Stimulated activated CD8-positive, alpha-beta memory T cell treated with anti-CD3 and anti-CD28 coated beads, Interleukin-2, amount 100 ng/mL, for 48 hours (primary cell): ENCODE data around the gene ZNF155.

ENCODE experiments used
- DNase-seq, 2 donors: peaks; one replicate each; pipeline ENCODE4 v3.0.0-alpha.2; 2020; ENCODE audit warnings: low read depth in 2 of 2

ZNF155 gene

GRCh38 chr19:44003461-44004009 is 19.5 kb downstream of the ZNF155 start:
- no peak for DNase-seq

GRCh38 chr19:44005973-44006372 is 22.0 kb downstream of the ZNF155 start:
- DNase-seq, result no peak

GRCh38 chr19:44007473-44007872 is 23.5 kb downstream of the ZNF155 start:
- DNase-seq, result no peak

- DNase-seq, result no peak
Measured at GRCh38 chr19:44010468-44010867, 26.5 kb downstream of the ZNF155 start.

GRCh38 chr19:44019498-44019897 is 35.5 kb downstream of the ZNF155 start:
- DNase-seq, result no peak

GRCh38 chr19:44021221-44021620 is 37.2 kb downstream of the ZNF155 start:
- no peak for DNase-seq

GRCh38 chr19:44024900-44025216 is 40.9 kb downstream of the ZNF155 start:
- no peak for DNase-seq

- DNase-seq, result peak; percentile 54 to 58
Measured at GRCh38 chr19:44025217-44025936, 41.4 kb downstream of the ZNF155 start, which contains the start of gene ZNF222. Gene ZNF222 (plus strand): TSS chr19:44025379. CDS start chr19:44025437, 58 bp downstream.

- no peak for DNase-seq
Measured at GRCh38 chr19:44026622-44027021, 42.6 kb downstream of the ZNF155 start.

- no peak for DNase-seq
Measured at GRCh38 chr19:44032001-44032610, 48.1 kb downstream of the ZNF155 start.

GRCh38 chr19:44042147-44042546 is 58.2 kb downstream of the ZNF155 start:
- DNase-seq, result no peak
